ENCODE results near the gene PPP1R16B.

- TF ChIP-seq POLR2AphosphoS5 (IDR thresholded peaks at IDR 0.05; ENCODE audit: low read depth, low read length) (no peak), SAP30 (IDR thresholded peaks at IDR 0.05; ENCODE audit: insufficient read depth, insufficient replicate concordance, low read length) (no peak), FOSL1 (IDR thresholded peaks at IDR 0.05; ENCODE audit: insufficient read depth, low read depth, low read length) (no peak)
Measured at GRCh38 chr20:38831995-38832620, 26.6 kb downstream of the PPP1R16B start.
